ENCODE data around the gene HBZ.
"Not testable (repeated sequence)": the region's sequence is repeated elsewhere in the genome, so short reads cannot be mapped to it uniquely, and the experiment has no call there.

HBZ gene

GRCh38 chr16:193441-193840 lies 41.0 kb downstream of the HBZ start:
- H3K4me3 ChIP-seq: no peak overlapping the region
- no peak for DNase-seq
- peaks cover 96 to 100% (median 98%) of the 10 kb centered on the region in 3 donors for H3K36me3 ChIP-seq
- H3K27ac ChIP-seq: no peak overlapping the region
- no peaks in the 10 kb centered on the region for H3K4me1 ChIP-seq
- H3K9me3 ChIP-seq: no peaks in the 10 kb centered on the region
- TF ChIP-seq CTCF (IDR thresholded peaks at IDR 0.05): no peak
- intact Hi-C loops (cut with DNase I; ENCODE audit: low total_unique reads): no loop called here
- H3K27me3 ChIP-seq: no peaks in the 10 kb centered on the region

- no peaks in the 10 kb centered on the region for H3K27me3 ChIP-seq
- intact Hi-C loops (cut with DNase I; ENCODE audit: low total_unique reads): no loop called here
- peaks cover 96 to 100% (median 100%) of the 10 kb centered on the region in 3 donors for H3K36me3 ChIP-seq
- no peaks in the 10 kb centered on the region for H3K9me3 ChIP-seq
- H3K4me3 ChIP-seq: no peak overlapping the region
- H3K27ac ChIP-seq: no peak overlapping the region
- DNase-seq: no peak
- TF ChIP-seq CTCF (IDR thresholded peaks at IDR 0.05): no peak
- H3K4me1 ChIP-seq: no peaks in the 10 kb centered on the region
Observed at GRCh38 chr16:194516-194915, 42.1 kb downstream of the HBZ start.

GRCh38 chr16:200388-200787 lies 47.9 kb downstream of the HBZ start:
- no peak for TF ChIP-seq CTCF (IDR thresholded peaks at IDR 0.05)
- Histone ChIP-seq H3K36me3 (peaks cover 84 to 97% (median 89%) of the 10 kb centered on the region in 3 donors), H3K27me3 (no peaks in the 10 kb centered on the region), H3K9me3 (no peaks in the 10 kb centered on the region), H3K27ac (no peak overlapping the region), H3K4me3 (no peak overlapping the region), H3K4me1 (no peaks in the 10 kb centered on the region)
- no peak for DNase-seq
- intact Hi-C loops (cut with DNase I; ENCODE audit: low total_unique reads): no loop called here

- Histone ChIP-seq H3K9me3 (no peaks in the 10 kb centered on the region), H3K27ac (no peak overlapping the region), H3K4me1 (no peaks in the 10 kb centered on the region), H3K27me3 (no peaks in the 10 kb centered on the region), H3K36me3 (peaks cover 77 to 97% (median 86%) of the 10 kb centered on the region in 3 donors), H3K4me3 (no peak overlapping the region)
- intact Hi-C loops (cut with DNase I; ENCODE audit: low total_unique reads): no loop called here
- no peak for TF ChIP-seq CTCF (IDR thresholded peaks at IDR 0.05)
- DNase-seq: no peak
Observed at GRCh38 chr16:203246-203645, 50.8 kb downstream of the HBZ start.

GRCh38 chr16:204046-204445 lies 51.6 kb downstream of the HBZ start:
- H3K4me3 ChIP-seq; H3K27me3 ChIP-seq; DNase-seq; H3K27ac ChIP-seq; intact Hi-C loops (cut with DNase I; ENCODE audit: low total_unique reads); H3K4me1 ChIP-seq; H3K9me3 ChIP-seq: not testable (repeated sequence)
- peaks cover 73 to 97% (median 78%) of the 10 kb centered on the region in 3 donors for H3K36me3 ChIP-seq
